GM12878 (cell line): ENCODE measurements around the gene KRTAP2-4. TPM values are rescaled to one million over a fixed set of nuclear protein-coding genes. Genes with fewer than 3 reads are reported as not detected.

Source experiments
- ATAC-seq: fragments of 200-7000 bp; cut with Tn5 transposase; 3 replicates; pipeline ENCODE4 v1.9.1; 2020; ENCODE audit warnings: mild to moderate bottlenecking, moderate library complexity
- BruUV-seq: library from RNA; stranded (reverse); fragments of 400-500 nt; replicated peaks from 2 replicates; lab custom pipeline; 2021; lab: Mats Ljungman, UMichigan
- CTCF ChIA-PET: fragments of 300-600 bp; sonication (Branson Sonifier 250); formaldehyde crosslinking; extraction: SDS; loops from one replicate; lab custom pipeline; 2021; ENCODE audit warnings: inconsistent platforms; lab: Yijun Ruan, JAX
- POLR2A ChIA-PET: fragments of 350-600 bp; formaldehyde crosslinking; extraction: SDS; loops from one replicate; lab custom pipeline; 2021; ENCODE audit warnings: inconsistent platforms; lab: Charles Lee
- RAD21 ChIA-PET: fragments of 300-600 bp; sonication (Branson Sonifier 250); formaldehyde crosslinking; loops from one replicate; lab custom pipeline; 2023; ENCODE audit warnings: antibody characterized with exemption; ENCODE audit not compliant: unreplicated experiment; lab: Charles Lee
- SMC1A ChIA-PET: fragments of 300-600 bp; sonication (Branson Sonifier 250); formaldehyde crosslinking; loops from one replicate; lab custom pipeline; 2023; ENCODE audit not compliant: unreplicated experiment, uncharacterized antibody; lab: Charles Lee
- DNase-seq: peaks from one replicate; pipeline ENCODE4 v3.0.0-alpha.2; 2011; ENCODE audit warnings: low read depth, low spot score
- FAIRE-seq: peaks from 3 replicates; lab custom pipeline; 2011; peaks lifted over from hg19 to GRCh38; lab: Jason Lieb, UNC
- H2AFZ ChIP-seq: 2 replicates; pipeline ENCODE4 v1.6.0; 2011; ENCODE audit warnings: low read depth, low read length, control low read depth; ENCODE audit not compliant: control insufficient read depth
- H3K27ac ChIP-seq: 2 replicates; pipeline ENCODE4 v1.5.1; 2011; ENCODE audit warnings: control low read depth; ENCODE audit not compliant: control insufficient read depth, insufficient read depth
- H3K27me3 ChIP-seq, 2 experiments: replicated peaks in 1 of 2; 2 replicates each; pipeline versions ENCODE4 v1.6.0 to v1.6.1; 2011; ENCODE audit warnings: low read length in 1 of 2; ENCODE audit not compliant: control insufficient read depth in 2 of 2, insufficient read depth in 2 of 2
- H3K36me3 ChIP-seq, 2 experiments: 2 replicates each; pipeline ENCODE4 v1.5.1; 2011; ENCODE audit warnings: low read length in 1 of 2; ENCODE audit not compliant: control insufficient read depth in 2 of 2, insufficient read depth in 2 of 2
- H3K4me1 ChIP-seq: 2 replicates; pipeline ENCODE4 v1.6.1; 2011; ENCODE audit warnings: mild to moderate bottlenecking, low read length, moderate library complexity, mixed read lengths; ENCODE audit not compliant: control insufficient read depth, insufficient read depth
- H3K4me2 ChIP-seq: 2 replicates; pipeline ENCODE4 v1.6.0; 2011; ENCODE audit warnings: control low read depth; ENCODE audit not compliant: control insufficient read depth, insufficient read depth
- H3K4me3 ChIP-seq: fragments of 200-600 bp; sonication (generic); 2 replicates; pipeline ENCODE4 v1.5.1; 2016
- H3K79me2 ChIP-seq: 2 replicates; pipeline ENCODE4 v1.6.0; 2011; ENCODE audit warnings: low read length; ENCODE audit not compliant: control insufficient read depth, insufficient read depth
- H3K9ac ChIP-seq: 2 replicates; pipeline ENCODE4 v1.8.0; 2011; ENCODE audit warnings: low read length, control low read depth, mixed read lengths; ENCODE audit not compliant: control insufficient read depth, insufficient read depth
- H3K9me3 ChIP-seq: replicated peaks from 3 replicates; pipeline ENCODE4 v1.5.1; 2011; ENCODE audit warnings: mild to moderate bottlenecking, low read length; ENCODE audit not compliant: control insufficient read depth, insufficient read depth
- H4K20me1 ChIP-seq: 2 replicates; pipeline ENCODE4 v1.6.0; 2011; ENCODE audit not compliant: control insufficient read depth, insufficient read depth
- DPF2 ChIP-seq: fragments of 450-650 bp; IDR thresholded peaks from 2 replicates; pipeline ENCODE4 v1.6.1; 2017; ENCODE audit warnings: mild to moderate bottlenecking
- MEF2B ChIP-seq: fragments of 450-650 bp; IDR thresholded peaks from 2 replicates; pipeline ENCODE4 v1.6.1; 2018; ENCODE audit warnings: mild to moderate bottlenecking, moderate library complexity; ENCODE audit not compliant: partially characterized antibody, poor library complexity, severe bottlenecking
- NFYA ChIP-seq: IDR thresholded peaks from 2 replicates; pipeline ENCODE4 v1.6.1; 2011; ENCODE audit warnings: low read depth, mild to moderate bottlenecking, low read length, improper control_type of control experiment, borderline replicate concordance
- PAX5 ChIP-seq: IDR thresholded peaks from 2 replicates; pipeline ENCODE4 v1.6.1; 2011; ENCODE audit warnings: low read depth, low read length, borderline replicate concordance
- SIX5 ChIP-seq: IDR thresholded peaks from 2 replicates; pipeline ENCODE4 v1.6.1; 2011; ENCODE audit warnings: mild to moderate bottlenecking, low read depth, low read length, moderate library complexity; ENCODE audit not compliant: severe bottlenecking
- SREBF1 ChIP-seq: IDR thresholded peaks from 2 replicates; pipeline ENCODE4 v1.6.1; 2012; ENCODE audit warnings: mild to moderate bottlenecking, low read length
- SRF ChIP-seq, 2 experiments: IDR thresholded peaks; 2 replicates each; pipeline ENCODE4 v1.6.1; 2011; ENCODE audit warnings: low read depth in 2 of 2, low read length in 2 of 2, mild to moderate bottlenecking in 1 of 2, moderate library complexity in 1 of 2
- SUZ12 ChIP-seq: fragments of 200-600 bp; sonication (generic); IDR thresholded peaks from one replicate; pipeline ENCODE4 v1.6.1; 2018; ENCODE audit warnings: antibody characterized with exemption, mild to moderate bottlenecking; ENCODE audit not compliant: unreplicated experiment
- TARDBP ChIP-seq: IDR thresholded peaks from 2 replicates; pipeline ENCODE4 v1.6.1; 2016; ENCODE audit warnings: borderline replicate concordance
- ZNF274 ChIP-seq: IDR thresholded peaks from one replicate; pipeline ENCODE4 v1.8.0; 2011; ENCODE audit not compliant: insufficient read length, insufficient read depth
- WGBS: methylation state at CpG from one replicate; pipeline ENCODE4 v1.1.6; 2016; ENCODE audit warnings: low lambda C conversion rate; ENCODE audit not compliant: insufficient replicate concordance, insufficient coverage; ENCODE audit errors: missing lambda C conversion rate; 5-methylcytosine and 5-hydroxymethylcytosine counted together
- in situ Hi-C: fragments of 300-500 bp; cut with MboI; formaldehyde crosslinking; loops from 9 replicates; pipeline ENCODE4 v1.14.3; 2018; ENCODE audit warnings: mixed read lengths
- intact Hi-C: fragments of 100-400 bp; cut with micrococcal nuclease; formaldehyde crosslinking; loops from one replicate; pipeline ENCODE4 v1.14.2; 2022; ENCODE audit not compliant: unreplicated experiment
- polyA plus RNA-seq, 11 experiments: library from polyadenylated mRNA; depleted of rRNA in 4 of 11; unstranded in 6 of 11; stranded (reverse) in 5 of 11; fragments of >200 nt; fragmentation: Nextera tagmentation in 4 of 11; fragmentation: Illumina TruSeq in 1 of 11; extraction: Ambion mirVana in 4 of 11; extraction: Trizol in 1 of 11; gene quantifications; 1 replicate in 1 of 11; 2 replicates in 10 of 11; pipeline versions ENCODE4 v1.2.1 to v1.2.3, GENCODE V29; 2011 to 2016; ENCODE audit warnings: inconsistent platforms in 2 of 11, missing spikeins in 2 of 11, low read depth in 1 of 11
- total RNA-seq, 4 experiments: library from RNA; depleted of rRNA in 3 of 4; stranded (reverse); fragments of >200 nt in 3 of 4; fragmentation: Illumina TruSeq in 1 of 4; extraction: Trizol in 1 of 4; gene quantifications; 2 replicates each; pipeline versions ENCODE4 v1.2.1 to v1.2.3, GENCODE V29; 2013 to 2021
- TF ChIP-seq, protein P1 (sequence below), 3 experiments: IDR thresholded peaks in 2 of 3; conservative IDR thresholded peaks in 1 of 3; 2 replicates each; pipeline ENCODE4 v1.5.1; 2011; ENCODE audit warnings: low read depth in 3 of 3, low read length in 3 of 3, mild to moderate bottlenecking in 3 of 3, control low read depth in 2 of 3, moderate library complexity in 2 of 3, inconsistent platforms in 1 of 3, mixed read lengths in 1 of 3; ENCODE audit not compliant: control insufficient read depth in 2 of 3, insufficient read depth in 1 of 3; ENCODE audit errors: extremely low read depth in 1 of 3
- TF ChIP-seq, protein P2 (sequence below): fragments of 450-650 bp; IDR thresholded peaks from 2 replicates; pipeline ENCODE4 v1.6.1; 2016; ENCODE audit warnings: mild to moderate bottlenecking, moderate library complexity, borderline replicate concordance
- TF ChIP-seq, protein P3 (sequence below): IDR thresholded peaks from 2 replicates; pipeline ENCODE4 v1.6.1; 2011; ENCODE audit warnings: borderline replicate concordance, low read depth, mild to moderate bottlenecking, moderate library complexity, low read length; ENCODE audit not compliant: insufficient read depth, poor library complexity, severe bottlenecking
- TF ChIP-seq, protein P4 (sequence below): fragments of 150-350 bp; IDR thresholded peaks from 2 replicates; pipeline ENCODE4 v1.6.1; 2014; ENCODE audit warnings: mild to moderate bottlenecking, low read depth, low read length

The KRTAP2-4 gene
- total and polyA plus RNA-seq, 10 of the 15 experiments (the other 5 are each of a cell fraction or from before 2014, with no cell fraction given): not detected

DNA sequence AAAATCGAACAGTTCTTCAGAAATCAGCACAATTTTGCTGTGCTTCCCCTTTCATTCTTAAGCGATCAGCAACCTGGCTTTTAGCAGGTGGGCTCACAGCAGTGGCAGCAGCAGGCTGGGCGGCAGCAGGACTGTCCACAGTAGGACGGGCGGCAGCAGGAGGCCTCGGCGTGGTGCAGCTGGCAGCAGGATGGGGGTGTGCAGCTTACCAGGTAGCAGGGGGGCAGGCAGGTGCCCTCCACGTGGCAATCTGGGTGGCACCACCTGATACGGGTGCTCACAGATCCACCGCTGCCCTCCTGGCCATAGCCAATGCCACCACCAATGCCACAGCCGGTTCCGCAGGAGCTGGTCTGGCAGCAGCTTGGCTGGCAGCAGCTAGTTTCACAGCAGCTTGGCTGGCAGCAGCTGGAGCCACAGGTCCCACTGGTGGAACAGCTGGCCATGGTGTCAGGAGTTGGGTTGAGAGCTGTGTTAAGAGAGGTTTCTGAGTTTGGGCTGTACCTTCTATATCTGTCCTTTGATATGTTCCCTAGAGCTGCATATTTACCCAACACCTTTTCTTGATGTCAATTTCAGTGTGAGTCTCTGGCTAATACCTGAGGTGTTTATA is 35.9 kb downstream of the KRTAP2-4 start, which contains the start of gene KRTAP1-4:
Gene KRTAP1-4, minus strand, starts transcription at position 563 of the 613 bp plus-strand sequence. Its CDS starts 117 bp downstream, at position 446.
- CTCF ChIA-PET: interaction anchor here (0.9 to 1.7 kb wide), 2 partner anchors 10 to 633 kb away, joined by 3 to 4 read pairs; no protein-coding TSS in a partner anchor
- POLR2A ChIA-PET: no interaction called here
- no peak within 1 kb of the TSS for H3K9ac ChIP-seq
- TF ChIP-seq, protein P1, sequence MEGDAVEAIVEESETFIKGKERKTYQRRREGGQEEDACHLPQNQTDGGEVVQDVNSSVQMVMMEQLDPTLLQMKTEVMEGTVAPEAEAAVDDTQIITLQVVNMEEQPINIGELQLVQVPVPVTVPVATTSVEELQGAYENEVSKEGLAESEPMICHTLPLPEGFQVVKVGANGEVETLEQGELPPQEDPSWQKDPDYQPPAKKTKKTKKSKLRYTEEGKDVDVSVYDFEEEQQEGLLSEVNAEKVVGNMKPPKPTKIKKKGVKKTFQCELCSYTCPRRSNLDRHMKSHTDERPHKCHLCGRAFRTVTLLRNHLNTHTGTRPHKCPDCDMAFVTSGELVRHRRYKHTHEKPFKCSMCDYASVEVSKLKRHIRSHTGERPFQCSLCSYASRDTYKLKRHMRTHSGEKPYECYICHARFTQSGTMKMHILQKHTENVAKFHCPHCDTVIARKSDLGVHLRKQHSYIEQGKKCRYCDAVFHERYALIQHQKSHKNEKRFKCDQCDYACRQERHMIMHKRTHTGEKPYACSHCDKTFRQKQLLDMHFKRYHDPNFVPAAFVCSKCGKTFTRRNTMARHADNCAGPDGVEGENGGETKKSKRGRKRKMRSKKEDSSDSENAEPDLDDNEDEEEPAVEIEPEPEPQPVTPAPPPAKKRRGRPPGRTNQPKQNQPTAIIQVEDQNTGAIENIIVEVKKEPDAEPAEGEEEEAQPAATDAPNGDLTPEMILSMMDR (IDR thresholded peaks at IDR 0.05 in 2 of 3, conservative IDR thresholded peaks at IDR 0.05 in 1 of 3; ENCODE audit: control insufficient read depth in 2 of 3, extremely low read depth in 1 of 3, insufficient read depth in 1 of 3, low read depth in 3 of 3, low read length in 3 of 3): no peak
- TF ChIP-seq SIX5 (no peak), PAX5 (no peak), DPF2 (no peak), TARDBP (no peak), SREBF1 (no peak), MEF2B (no peak), SUZ12 (no peak), ZNF274 (no peak), SRF (IDR thresholded peaks at IDR 0.05; ENCODE audit: low read depth in 2 of 2, low read length in 2 of 2) (no peak), NFYA (no peak)
- TF ChIP-seq, protein P2, sequence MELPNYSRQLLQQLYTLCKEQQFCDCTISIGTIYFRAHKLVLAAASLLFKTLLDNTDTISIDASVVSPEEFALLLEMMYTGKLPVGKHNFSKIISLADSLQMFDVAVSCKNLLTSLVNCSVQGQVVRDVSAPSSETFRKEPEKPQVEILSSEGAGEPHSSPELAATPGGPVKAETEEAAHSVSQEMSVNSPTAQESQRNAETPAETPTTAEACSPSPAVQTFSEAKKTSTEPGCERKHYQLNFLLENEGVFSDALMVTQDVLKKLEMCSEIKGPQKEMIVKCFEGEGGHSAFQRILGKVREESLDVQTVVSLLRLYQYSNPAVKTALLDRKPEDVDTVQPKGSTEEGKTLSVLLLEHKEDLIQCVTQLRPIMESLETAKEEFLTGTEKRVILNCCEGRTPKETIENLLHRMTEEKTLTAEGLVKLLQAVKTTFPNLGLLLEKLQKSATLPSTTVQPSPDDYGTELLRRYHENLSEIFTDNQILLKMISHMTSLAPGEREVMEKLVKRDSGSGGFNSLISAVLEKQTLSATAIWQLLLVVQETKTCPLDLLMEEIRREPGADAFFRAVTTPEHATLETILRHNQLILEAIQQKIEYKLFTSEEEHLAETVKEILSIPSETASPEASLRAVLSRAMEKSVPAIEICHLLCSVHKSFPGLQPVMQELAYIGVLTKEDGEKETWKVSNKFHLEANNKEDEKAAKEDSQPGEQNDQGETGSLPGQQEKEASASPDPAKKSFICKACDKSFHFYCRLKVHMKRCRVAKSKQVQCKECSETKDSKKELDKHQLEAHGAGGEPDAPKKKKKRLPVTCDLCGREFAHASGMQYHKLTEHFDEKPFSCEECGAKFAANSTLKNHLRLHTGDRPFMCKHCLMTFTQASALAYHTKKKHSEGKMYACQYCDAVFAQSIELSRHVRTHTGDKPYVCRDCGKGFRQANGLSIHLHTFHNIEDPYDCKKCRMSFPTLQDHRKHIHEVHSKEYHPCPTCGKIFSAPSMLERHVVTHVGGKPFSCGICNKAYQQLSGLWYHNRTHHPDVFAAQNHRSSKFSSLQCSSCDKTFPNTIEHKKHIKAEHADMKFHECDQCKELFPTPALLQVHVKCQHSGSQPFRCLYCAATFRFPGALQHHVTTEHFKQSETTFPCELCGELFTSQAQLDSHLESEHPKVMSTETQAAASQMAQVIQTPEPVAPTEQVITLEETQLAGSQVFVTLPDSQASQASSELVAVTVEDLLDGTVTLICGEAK: no peak
- TF ChIP-seq, protein P3, sequence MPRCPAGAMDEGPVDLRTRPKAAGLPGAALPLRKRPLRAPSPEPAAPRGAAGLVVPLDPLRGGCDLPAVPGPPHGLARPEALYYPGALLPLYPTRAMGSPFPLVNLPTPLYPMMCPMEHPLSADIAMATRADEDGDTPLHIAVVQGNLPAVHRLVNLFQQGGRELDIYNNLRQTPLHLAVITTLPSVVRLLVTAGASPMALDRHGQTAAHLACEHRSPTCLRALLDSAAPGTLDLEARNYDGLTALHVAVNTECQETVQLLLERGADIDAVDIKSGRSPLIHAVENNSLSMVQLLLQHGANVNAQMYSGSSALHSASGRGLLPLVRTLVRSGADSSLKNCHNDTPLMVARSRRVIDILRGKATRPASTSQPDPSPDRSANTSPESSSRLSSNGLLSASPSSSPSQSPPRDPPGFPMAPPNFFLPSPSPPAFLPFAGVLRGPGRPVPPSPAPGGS: no peak
- TF ChIP-seq, protein P4, sequence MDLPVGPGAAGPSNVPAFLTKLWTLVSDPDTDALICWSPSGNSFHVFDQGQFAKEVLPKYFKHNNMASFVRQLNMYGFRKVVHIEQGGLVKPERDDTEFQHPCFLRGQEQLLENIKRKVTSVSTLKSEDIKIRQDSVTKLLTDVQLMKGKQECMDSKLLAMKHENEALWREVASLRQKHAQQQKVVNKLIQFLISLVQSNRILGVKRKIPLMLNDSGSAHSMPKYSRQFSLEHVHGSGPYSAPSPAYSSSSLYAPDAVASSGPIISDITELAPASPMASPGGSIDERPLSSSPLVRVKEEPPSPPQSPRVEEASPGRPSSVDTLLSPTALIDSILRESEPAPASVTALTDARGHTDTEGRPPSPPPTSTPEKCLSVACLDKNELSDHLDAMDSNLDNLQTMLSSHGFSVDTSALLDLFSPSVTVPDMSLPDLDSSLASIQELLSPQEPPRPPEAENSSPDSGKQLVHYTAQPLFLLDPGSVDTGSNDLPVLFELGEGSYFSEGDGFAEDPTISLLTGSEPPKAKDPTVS: no peak

More for the DNA sequence above, 35.9 kb downstream of the KRTAP2-4 start, which contains the start of gene KRTAP1-4:
- ChIA-PET SMC1A (interaction anchor here (1.1 kb wide), 1 partner anchor 34 kb away, joined by 3 read pairs; no protein-coding TSS in a partner anchor), RAD21 (no interaction called here)
- Histone ChIP-seq H3K4me3 (no peak within 1 kb of the TSS), H4K20me1 (no peaks in the 10 kb centered on the region), H3K27ac (no peak within 1 kb of the TSS), H3K4me2 (no peak within 1 kb of the TSS), H3K9me3 (no peaks in the 10 kb centered on the region), H3K36me3 (no peaks in the 10 kb centered on the region), H3K27me3 (0 out of 4 replicates have a peak, but pooled peaks cover 0 to 3% of the 10 kb centered on the region in 2 experiments), H2AFZ (no peak within 1 kb of the TSS), H3K79me2 (no peaks in the 10 kb centered on the region), H3K4me1 (no peaks in the 10 kb centered on the region)
- ATAC-seq (no peak), DNase-seq (no peak), FAIRE-seq (no peak)
- intact Hi-C loops: no loop called here
- 17% methylated on average over 12 of the region's 12 CpGs for WGBS
- no TSS peak for BruUV-seq
- in situ Hi-C loops: no loop called here
